ENCODE measurements around the gene HBP1.
"Not testable (repeated sequence)": the region's sequence is repeated elsewhere in the genome, so short reads cannot be mapped to it uniquely, and the experiment has no call there.

The HBP1 gene

DNA sequence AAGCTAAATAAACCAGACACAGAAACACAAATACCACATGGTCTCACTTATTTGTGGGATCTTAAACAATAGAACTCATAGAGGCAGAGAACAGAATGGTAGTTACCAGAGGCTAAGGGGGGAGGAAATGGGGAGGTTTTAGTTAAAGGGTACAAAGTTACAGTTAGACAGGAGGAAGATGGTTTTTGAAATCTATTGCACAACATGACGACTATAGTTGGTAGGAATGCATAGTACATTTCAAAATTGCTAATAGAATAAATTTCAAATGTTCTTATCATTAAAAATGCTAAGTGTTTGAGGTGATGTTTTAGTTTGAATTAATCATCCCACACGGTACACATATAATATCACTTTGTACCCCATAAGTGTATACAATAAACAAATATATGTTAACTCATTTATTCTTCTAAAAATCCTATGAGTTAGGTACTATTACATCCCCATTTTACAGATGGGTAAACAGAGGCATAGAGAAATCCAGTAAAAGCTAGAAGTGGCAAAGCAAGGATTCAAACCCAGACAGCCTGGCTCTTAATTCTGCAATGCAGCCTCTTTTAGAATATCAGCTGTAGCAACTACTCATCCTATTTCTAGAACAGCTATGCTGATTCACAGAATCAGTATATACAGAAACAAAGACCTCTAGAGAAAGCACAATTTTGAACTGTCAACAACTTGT, 50.9 kb downstream of the HBP1 start:
- DNase-seq (ENCODE audit: low read depth in 3 of 3, low spot score in 1 of 3) = no peak

DNA sequence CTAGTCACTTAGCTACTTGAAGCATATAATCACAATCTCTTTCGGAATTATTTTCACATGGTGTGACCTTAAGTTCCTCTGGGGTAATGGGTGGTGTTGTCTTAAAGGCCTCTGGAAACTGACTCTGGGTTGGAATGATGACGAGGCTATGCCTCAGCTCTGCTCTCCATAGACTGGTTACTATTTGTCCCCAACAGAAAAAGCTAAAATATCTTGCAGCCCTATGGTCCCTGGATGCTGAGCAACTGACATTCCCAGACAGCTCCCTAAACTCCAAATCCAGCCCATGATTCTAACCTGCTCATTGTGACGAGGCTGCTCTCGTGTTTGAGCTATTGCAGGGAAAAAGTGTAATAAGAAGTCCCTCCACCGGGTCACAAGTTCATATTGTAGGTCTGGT, 51.6 kb downstream of the HBP1 start:
- DNase-seq (ENCODE audit: low read depth in 3 of 3, low spot score in 1 of 3) = no peak

DNA sequence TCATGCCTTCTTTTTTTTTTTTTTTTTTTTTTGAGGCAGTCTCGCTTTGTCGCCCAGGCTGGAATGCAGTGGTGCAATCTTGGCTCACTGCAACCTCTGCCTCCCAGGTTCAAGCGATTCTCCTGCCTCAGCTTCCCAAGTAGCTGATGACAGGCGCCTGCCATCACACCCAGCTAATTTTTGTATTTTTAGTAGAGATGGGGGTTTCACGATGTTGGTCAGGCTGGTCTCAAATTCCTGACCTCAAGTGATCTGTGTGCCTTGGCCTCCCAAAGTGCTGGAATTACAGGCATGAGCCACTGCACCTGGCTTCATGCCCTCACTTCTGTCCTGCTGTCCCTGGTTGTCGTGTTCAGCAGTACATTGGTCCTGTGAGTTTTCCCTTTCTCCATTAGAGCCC, 52.0 kb downstream of the HBP1 start:
- DNase-seq (ENCODE audit: low read depth in 3 of 3, low spot score in 1 of 3) = not testable (repeated sequence)

DNA sequence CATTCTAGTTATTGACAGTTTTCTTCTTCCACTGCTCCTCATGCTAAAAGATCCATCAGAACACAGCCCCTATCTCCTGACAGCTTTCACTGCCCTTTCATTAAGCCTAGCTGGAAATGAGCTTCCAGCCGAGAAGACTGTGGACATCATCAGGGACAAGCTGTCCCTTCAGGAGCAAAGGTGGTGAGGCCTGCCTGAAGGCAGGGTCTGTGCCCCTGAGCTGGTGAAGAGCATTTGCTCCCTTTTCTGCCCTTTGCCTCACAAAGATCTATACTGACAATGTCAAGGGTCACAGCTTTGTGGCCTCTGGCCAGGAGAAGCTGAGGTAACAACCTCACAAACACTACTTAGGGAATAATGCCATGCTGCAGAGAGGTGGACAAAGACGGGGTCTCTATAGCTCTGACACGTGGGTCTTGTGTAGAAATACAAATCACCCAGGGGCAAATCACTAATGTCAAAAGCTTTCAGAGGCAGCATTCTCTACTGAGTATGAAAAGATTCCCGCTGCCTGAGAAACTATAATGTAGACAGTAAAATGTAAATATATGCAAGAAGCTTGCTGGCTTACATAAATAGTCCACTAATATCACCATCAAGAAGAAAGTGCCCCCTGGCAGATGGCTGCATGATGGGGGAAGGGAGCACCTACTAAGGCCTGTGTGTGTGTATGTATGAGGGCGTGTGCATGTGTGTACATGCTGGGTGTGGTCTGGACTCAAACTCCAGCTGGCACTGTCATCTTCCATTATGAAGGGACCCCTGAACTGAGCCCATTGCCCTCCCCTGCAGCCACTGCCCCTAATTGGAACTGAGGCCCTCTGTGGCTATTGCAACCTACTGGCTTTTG, 55.8 kb downstream of the HBP1 start:
- no peak for DNase-seq (ENCODE audit: low read depth in 3 of 3, low spot score in 1 of 3)

DNA sequence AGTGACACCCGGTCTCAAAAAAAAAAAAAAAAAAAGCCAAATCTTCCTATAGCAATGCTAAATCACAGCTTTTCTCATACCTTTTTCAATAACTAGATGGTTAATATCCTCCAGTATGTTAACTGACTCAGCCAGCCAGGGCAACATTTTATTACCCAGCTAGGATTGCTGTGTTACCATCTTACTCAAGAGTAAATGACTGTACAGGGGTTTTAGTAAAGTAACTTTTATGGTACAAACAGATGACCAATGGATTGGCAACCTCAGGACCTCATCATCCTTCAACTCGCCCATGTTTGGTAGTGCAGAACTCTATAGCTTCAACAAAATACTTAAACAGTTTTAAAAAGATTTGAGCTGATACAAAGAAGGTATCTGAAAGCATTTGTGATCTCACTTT, 59.5 kb downstream of the HBP1 start:
- DNase-seq (ENCODE audit: low read depth in 3 of 3, low spot score in 1 of 3) = no peak

DNA sequence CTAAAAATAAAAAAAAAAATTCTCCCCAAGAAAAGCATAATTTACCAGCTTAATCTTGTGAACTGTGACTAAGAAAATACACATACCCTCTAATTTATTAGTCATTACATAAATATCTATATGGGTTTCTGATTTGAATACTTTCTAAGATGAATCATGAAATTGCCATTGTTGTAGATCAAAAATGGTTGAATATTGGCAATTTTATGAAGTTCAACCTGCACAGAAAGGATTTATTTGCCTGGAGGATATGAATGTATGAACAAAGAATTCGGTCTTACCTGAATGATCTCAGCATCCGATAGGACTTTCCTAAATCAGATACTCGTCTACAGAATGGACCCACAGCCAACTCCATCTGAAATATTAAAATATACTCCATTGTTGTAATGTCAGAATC, 61.5 kb downstream of the HBP1 start:
- DNase-seq (ENCODE audit: low read depth in 3 of 3, low spot score in 1 of 3) = no peak

DNA sequence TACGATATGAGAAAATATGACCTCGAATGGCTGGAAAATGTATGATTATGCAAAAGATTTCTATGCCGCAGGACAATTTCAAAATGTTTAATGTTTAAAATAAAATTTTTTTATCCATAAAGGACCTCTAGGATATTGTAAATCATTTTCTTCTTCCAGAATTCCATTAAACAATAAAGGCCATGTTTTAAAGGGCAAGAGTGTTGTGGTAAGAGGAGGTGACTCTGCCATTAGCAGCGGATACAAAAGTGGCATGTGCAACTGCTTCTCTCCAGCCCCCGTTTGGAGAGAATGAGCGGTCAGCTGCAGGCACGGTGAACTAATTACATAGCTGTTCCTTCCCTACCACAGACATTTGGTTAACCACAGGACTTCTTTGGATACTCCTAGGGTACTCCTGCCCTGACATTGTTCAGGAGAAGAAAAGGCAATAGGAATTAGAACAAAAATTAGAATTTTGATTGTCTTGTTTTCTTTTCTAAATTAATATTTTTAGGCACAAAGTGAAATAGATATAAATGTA, 63.8 kb downstream of the HBP1 start:
- DNase-seq (ENCODE audit: low read depth in 3 of 3, low spot score in 1 of 3) = no peak

- no peak for DNase-seq (ENCODE audit: low read depth in 3 of 3, low spot score in 1 of 3)
Measured at GRCh38 chr7:107233174-107233573, 64.4 kb downstream of the HBP1 start.

GRCh38 chr7:107233981-107234380, 65.2 kb downstream of the HBP1 start:
- no peak for DNase-seq (ENCODE audit: low read depth in 3 of 3, low spot score in 1 of 3)

GRCh38 chr7:107234436-107234835, 65.6 kb downstream of the HBP1 start:
- DNase-seq (ENCODE audit: low read depth in 3 of 3, low spot score in 1 of 3) = no peak

DNA sequence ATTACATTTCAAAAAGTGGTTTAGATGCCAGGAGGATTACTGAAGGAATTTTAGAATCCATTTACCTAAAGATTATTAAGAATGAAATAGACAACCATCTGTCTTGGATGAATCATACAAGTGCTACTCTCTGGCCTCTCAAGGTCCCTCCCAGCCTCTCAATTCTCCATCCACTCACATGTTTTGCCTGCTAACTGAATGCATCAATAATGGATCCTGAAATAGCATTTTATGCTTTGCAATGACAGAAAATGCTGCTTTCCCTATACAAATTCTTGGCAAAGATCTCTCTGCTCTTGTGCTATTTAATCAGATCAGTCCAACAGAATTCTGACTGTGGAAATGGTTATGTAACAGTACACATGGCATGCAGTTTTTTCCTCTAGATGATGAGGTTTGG, 68.1 kb downstream of the HBP1 start:
- no peak for DNase-seq (ENCODE audit: low read depth in 3 of 3, low spot score in 1 of 3)

GRCh38 chr7:107237451-107237850, 68.6 kb downstream of the HBP1 start:
- DNase-seq (ENCODE audit: low read depth in 3 of 3, low spot score in 1 of 3) = no peak

GRCh38 chr7:107242267-107242666, 73.5 kb downstream of the HBP1 start:
- DNase-seq (ENCODE audit: low read depth in 3 of 3, low spot score in 1 of 3) = no peak

GRCh38 chr7:107244613-107245012, 75.8 kb downstream of the HBP1 start:
- no peak for DNase-seq (ENCODE audit: low read depth in 3 of 3, low spot score in 1 of 3)

GRCh38 chr7:107246836-107247235, 78.0 kb downstream of the HBP1 start:
- not testable (repeated sequence) for DNase-seq (ENCODE audit: low read depth in 3 of 3, low spot score in 1 of 3)

DNA sequence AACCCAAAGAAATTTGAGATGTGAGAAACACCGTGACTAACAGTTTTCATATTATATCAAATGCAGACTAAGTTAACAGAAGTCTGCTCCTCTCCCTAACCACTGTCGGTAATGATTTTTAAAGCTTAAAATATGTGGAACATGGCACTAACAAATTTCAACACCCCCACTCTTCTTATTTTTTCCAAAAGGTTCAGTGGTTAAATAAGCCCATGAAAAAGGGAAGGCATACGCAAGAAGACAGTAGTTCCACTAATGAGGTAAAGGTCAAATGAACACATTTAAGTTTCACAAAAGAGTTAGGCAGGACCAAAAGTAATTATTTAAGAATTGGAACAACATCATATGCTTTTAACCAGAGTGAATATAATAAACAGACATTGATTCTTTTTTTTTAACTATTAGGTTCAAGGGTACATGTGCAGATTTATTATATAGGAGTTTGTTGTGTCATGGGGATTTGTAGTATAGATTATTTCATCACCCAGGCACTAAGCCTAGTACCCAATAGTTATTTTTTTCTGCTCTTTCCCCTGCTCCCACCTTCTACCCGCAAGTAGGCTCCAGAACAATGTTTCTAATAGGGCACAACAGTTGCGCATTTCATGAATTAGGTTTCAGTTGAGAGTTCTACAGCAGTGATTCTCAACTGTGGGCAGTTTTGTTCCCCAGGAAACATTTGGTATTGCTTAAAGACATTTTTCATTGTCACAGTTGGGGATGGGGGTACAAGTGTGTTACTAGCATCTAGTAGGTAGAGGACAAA, 79.9 kb downstream of the HBP1 start:
- DNase-seq (ENCODE audit: low read depth in 3 of 3, low spot score in 1 of 3) = no peak

DNA sequence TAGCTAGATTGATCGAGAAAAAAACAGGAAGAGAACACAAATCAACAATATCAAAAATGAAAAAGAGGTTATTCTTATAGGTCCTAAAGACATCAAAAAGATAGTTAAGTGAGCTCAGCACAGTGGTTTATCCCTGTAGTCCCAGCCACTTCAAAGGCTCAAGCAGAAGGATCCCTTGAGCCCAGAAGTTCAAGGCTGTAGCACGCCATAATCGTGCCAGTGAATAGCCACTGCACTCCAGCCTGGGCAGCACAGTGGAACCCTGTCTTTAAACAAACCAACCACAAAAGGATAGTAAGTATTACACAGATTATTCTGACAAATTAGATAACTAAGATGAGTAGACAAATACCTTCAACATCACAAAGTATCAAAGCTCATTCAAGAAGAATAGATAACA, 83.2 kb downstream of the HBP1 start:
- no peak for DNase-seq (ENCODE audit: low read depth in 3 of 3, low spot score in 1 of 3)
